ENCODE data around the gene TLNRD1.

TLNRD1 gene

DNA sequence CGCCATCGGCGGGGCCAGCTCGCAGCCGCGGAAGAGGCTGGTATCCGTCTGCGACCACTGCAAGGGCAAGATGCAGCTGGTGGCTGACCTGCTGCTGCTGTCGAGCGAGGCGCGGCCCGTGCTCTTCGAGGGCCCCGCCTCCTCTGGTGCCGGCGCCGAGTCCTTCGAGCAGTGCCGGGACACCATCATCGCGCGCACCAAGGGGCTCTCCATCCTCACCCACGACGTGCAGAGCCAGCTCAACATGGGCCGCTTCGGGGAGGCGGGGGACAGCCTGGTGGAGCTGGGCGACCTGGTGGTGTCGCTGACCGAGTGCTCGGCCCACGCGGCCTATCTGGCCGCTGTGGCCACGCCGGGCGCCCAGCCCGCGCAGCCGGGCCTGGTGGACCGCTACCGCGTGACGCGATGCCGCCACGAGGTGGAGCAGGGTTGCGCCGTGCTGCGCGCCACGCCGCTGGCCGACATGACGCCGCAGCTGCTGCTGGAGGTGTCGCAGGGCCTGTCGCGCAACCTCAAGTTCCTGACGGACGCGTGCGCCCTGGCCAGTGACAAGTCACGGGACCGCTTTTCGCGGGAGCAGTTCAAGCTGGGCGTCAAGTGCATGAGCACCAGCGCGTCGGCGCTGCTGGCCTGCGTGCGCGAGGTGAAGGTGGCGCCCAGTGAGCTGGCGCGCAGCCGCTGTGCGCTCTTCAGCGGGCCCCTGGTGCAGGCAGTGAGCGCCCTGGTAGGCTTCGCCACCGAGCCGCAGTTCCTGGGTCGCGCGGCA, 1.8 kb downstream of the TLNRD1 start:
- no peak for DNase-seq

DNA sequence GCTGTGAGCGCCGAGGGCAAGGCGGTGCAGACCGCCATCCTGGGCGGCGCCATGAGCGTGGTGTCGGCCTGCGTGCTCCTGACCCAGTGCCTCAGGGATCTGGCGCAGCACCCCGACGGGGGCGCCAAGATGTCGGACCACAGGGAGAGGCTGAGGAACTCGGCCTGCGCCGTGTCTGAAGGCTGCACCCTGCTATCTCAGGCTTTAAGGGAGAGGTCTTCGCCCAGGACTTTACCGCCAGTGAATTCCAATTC, 2.3 kb downstream of the TLNRD1 start:
- no peak for DNase-seq

DNA sequence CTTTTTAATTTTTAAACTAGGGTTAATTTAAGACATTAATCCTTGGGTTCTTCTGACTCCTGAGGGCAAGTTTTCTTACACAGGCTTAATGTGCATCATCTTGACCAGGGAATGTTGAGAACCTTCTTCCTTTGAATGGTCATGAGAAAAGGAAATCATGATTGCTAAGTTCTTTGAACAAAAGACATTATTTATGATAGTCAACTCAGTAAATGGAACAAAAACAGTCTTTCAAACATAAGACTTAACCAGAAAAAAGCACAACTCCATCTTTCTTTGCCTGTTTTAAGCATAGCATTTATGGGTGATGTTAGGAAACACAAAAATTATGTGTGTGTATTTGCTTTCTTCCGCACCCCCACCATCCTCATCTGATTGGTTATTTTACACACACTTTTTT, 5.4 kb downstream of the TLNRD1 start:
- DNase-seq: no peak

DNA sequence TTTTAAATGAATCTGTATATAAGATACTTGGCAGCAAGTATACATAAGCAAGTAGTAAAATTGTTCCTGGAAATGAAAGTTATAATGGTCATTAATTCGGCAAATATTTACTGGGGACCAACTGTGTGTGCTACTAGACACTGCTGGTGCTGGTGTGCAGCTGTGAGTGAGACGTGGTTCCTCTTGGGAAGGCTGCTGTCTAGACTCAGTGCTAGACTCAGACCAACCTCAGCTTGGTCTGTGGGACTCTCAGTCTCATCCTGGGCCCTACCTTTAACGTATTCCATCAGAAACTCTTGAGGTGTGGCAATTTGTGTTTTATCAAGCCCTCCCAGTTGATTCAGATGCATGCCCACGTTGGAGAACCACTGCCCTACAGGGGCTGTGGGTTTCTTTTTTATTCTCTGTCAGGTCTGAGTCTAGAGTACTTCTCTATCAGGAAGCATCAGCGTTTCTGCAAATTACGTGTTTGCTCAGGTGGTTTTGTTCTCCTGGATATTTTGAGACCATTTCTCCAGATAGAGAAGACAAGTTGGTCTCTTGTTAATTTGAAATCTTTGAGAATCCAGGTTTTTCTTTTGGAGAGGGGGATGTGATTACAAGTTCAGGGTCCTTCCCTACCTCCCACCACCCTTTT, 6.8 kb downstream of the TLNRD1 start:
- no peak for DNase-seq

DNA sequence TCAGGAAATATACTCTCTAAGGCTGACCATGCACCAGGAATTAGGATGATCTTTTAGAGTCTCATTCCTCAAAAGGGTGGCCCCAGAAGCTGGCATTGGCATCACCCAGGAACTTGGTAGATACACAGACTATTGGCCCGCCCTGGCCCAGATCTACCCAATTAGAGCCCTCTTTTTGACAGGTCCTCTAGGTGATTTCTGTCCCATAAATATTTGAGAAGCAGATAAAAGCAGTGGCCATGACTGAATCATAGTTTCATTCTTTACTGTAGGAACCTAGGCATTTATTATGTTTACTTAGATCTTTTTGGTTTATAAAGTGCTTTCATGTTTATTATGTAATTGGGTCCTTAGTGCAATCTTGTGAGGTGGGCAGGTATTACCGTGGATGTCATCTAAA, 7.6 kb downstream of the TLNRD1 start:
- DNase-seq: no peak

DNA sequence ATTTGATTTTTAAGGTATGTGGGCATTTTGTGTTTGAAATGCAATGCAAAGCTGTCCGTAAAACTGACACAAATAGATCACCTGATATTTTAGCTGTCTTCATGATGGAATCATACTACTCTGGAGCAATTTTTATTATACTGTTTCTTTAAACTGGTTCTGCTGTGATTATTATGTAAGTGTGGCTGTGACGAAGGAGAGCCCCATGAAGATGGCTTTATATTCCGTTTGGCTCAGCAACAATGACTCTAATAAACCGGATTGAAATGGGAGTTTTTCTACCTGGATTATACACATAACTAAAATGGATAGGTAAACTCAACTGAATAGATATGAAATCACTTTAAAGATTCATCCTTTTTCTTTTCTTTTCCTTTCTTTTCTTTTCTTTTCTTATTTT, 9.4 kb downstream of the TLNRD1 start:
- DNase-seq: no peak

DNA sequence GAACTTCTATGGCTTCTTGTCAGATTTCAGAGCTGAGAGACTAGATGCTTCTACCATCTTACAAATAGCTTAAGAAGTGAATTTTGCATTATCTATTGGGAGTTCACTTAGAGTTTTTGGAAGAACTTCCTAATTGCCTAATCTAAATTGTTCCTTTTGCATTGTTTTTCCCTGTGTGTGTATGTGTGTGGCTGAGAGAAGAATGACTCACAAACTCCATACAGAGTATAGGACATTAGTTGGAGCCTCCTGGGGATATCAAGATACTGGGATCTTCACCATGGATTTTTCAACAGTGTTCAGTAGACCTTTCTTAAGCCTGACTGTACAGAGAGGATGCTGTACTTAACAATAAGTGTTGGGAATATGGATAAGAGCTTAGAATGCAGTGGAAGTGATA, 10.9 kb downstream of the TLNRD1 start:
- no peak for DNase-seq

DNA sequence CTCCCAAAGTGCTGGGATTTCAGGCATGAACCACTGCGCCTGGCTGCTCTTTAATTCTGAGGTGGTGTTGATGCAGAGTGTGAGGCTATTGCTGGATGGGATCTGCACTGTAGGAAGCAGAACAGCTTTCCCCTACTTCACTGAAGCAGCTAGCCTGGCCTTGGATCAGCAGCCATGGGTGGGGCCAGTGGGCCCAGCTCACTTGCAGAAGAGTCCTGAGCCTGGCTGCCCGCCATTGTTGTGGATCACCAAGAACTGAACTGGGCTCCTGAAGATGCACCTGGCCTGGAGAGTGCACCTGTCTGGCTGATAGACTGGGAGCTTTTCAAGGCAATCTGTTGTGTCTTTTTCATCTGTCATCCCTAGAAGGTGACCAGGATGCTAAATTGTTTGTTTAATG, 11.9 kb downstream of the TLNRD1 start:
- DNase-seq: no peak

DNA sequence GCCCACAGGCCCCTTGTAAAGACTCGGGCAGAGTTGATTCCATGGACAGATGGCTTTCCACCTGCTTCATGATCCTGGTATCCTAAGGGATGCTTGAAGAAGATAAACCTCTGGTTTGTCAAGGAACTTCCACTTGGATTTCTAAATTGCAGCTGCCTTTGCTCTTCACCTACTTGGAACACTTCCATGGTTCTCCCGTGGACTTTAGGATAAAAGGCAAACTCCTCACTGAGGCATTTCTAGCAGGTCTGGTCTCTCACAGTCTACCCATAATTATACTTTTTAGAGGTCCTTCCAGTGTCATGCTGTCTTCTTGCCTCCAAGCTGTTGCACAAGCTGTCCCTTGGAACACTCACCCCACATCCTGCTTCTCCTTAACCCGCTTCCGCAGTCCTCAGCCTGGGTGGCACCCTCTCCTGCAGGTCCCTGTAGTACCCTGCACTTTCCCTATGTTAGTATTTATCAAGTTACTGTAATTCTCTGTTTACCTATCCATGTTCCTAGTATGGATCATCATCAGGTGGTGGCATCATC, 12.7 kb downstream of the TLNRD1 start:
- DNase-seq: no peak

DNA sequence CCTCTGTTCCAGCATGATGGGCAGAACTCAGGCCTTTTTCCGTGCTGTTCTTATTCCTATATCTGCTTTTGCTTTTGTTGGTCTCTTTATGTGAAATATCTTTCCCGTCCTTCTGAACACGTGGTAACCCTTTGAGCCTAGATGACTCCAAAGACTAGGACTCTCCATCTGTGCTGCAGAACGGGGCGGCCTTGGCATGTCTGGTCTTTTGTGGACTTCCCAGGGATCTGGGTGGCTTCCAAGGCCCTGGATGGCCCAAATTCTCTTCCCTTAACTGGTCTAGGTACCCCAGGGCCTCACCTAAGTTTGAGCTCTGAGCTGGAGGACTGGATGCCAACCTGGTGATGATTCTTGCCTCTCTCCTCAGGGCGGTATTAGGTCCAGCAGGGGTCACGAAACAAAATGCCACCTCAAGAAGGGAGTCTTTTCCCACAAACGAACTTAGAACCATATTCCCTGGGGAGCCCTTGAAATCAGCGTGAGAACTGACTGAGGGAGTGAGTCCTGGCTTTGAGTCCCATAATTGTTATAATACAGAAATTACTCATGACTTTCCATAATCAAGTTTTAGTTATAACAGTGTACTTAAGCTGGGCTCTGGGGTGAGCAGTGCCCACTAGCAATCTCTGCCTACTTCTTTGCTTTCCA, 13.8 kb downstream of the TLNRD1 start:
- DNase-seq: no peak

DNA sequence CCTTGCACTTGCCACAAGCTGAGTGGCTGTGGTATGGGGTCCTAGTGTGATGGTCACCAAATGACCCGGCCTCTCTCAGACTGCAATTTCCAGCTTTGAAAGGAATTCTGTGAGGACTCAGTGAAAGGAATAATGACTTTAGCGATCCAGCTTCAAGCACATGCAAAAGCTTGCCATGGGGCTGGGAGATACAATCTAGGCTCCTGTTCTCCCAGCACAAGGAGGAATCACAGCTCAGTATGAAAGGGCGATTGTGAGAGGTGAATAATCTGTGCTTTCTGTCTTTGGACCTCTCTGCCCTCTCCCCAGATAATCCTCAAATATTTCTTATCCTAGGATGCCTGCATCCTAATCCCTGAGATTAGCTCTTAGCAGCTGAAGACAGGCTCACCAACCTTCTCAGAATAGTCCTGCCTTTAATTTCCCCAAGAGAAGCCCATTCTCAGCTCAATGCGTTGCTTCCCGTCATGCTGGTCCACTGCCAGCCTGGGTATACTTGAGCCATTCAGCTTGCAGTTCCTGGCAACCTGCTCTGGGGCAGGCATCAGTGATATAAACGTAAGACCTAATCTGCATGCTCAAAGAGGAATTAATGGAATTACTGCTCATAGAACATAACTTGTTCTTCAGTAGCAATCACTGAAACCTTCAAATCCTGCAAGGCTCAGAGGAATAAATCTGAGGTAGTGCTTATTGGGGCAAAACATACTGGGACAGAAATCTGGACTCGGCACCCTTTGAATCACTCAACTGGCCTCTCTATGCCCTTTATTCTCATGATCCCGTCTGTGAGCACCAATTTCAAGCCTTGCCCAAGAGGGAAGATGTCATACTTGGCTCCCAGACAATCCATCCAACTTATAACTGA, 15.1 kb downstream of the TLNRD1 start:
- no peak for DNase-seq

DNA sequence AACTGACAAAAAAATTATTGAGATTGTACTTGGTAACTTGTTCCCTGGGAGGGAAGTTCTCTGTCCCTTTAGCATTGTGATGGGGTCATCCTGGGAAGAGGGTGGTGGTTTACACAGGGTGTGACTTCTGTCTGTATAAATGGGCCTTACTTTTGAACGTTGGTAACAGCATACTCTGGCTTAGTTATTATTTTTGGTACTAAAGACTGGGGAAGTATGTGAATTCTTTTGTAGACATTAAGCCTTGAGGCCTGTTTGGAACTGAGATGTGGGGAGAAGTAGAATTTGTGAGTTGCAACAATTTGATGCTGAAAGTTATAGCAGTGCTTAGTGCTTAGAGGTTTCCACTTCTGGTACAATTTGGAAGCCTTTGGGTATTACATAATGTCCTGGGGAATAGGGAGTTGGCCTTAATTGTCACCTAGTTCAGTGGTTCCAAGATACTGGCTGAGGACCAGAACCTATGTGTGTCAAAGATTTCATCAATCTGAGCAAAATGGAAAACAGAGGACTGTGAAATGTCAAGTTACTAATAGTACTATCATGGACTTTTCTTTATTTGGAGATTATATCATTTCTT, 15.9 kb downstream of the TLNRD1 start:
- DNase-seq: no peak

DNA sequence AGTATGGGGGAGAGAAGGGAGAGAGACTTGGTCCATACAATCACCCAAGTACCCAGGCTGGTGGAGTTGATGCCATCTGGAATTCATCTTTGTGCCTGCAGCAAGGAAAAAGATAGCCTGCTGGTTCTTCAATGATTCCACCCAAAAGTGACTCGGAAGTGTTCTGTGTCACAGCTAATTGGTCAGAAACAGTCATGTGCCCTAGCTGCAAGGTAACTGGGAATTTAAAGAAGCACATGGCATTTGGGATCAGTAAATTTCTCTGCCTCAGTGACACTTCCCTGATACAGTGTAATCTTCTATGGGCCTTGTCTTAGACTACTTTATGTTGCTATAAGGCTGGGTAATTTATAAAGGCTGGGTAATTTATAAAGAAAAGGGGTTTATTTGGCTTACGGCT, 17.5 kb downstream of the TLNRD1 start:
- no peak for DNase-seq

DNA sequence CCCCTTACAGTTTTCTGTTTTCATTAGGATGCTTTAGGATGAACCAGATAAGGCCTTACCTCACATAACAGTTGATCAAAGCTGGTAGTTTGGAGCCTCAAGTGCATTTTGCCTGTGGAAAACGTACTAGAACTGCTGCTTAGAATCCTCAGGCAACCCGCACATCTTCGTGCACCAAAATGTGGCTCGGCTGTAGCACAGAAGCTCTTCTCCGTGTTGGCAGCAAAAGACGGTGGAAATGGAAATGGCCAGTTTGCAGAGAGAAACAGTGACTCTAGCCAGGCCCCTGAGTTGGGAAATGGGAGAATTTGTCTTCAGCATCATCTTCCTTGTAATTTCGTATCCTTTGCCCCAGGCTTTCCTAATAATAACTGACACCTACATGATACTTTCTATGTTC, 20.6 kb downstream of the TLNRD1 start:
- DNase-seq: no peak

DNA sequence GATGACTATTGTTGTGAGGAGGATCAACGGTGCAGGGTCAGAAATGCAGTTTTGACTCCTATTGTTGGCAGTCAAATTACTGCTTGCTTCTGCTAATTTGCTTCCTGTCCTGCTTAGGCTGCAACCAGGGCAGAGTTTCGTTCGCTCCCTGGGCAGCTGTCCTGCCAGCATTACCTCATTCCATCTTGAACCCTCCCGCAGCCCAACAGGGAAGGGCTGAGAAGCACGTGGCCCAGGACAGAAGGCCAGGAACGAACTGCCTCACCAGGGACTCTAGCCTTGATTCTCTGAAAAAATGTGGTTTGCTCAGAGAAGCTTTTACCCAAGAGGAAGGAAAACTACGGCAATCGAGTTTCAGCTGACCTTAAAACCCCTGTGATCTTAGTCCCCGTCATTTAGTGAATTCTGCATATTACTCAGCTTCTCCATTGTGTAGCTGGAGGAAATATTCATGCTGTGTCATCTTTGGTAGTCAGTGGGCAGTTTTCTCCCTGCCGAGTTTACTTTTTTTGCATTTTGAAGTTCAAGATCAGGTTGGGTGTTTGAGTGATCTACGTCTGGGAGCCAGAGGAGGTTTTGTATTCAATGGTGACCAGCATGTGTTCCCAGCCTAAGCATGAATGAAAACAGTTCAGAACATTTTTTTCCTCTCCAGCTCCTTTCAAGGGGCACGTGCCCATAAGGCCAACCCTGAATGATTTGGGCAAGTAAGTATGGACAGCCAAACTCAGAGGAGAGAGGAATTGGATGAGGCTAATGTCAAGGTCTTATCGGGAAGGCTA, 23.0 kb downstream of the TLNRD1 start:
- DNase-seq: no peak

DNA sequence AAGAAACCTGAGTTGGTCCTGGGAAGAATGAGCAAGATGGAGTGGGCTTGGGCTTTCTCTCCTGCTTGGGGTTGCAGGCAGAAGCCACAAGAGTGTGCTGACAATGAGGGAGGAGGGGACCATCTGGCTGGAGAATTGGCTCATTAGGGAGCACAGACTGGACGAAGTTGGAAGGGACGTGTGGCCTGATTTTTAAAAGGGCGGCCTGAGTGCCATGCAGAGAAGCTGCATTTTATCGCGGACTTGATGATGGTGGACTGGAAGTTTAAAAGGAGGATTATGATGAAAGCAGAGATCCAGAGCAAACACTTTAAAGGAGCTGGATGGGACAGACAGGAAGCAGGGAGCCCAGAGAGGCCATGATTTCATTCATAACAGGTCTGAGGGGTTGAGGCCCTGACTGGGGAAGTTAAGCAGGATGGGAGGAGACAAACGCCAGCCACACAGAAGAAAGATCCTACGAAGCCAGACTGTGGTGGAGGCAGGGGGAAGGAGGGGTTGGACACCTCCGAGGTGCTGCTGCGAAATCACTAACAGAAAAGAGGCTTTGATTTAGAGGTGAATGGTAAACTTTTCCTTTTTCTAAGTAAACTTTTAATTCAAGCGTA, 23.6 kb downstream of the TLNRD1 start:
- no peak for DNase-seq

DNA sequence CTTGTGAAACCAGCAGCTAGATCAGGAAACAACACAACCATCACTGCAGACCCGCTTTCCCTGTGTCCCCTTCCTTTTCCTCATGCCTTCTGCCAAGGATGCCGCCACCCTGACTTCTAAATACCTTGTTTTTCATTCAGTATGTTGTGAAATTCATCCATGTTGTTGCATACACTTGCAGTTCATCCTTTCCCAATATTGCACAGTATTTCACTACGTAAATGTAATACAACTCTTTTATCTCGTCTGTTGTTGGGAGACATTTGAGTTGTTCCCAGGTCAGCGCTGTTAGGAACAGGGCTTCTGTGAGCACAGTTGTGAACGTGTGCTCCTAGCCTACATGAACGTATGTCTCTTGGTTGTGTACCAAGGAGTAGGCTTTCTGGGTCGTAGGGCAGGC, 24.2 kb downstream of the TLNRD1 start:
- no peak for DNase-seq

DNA sequence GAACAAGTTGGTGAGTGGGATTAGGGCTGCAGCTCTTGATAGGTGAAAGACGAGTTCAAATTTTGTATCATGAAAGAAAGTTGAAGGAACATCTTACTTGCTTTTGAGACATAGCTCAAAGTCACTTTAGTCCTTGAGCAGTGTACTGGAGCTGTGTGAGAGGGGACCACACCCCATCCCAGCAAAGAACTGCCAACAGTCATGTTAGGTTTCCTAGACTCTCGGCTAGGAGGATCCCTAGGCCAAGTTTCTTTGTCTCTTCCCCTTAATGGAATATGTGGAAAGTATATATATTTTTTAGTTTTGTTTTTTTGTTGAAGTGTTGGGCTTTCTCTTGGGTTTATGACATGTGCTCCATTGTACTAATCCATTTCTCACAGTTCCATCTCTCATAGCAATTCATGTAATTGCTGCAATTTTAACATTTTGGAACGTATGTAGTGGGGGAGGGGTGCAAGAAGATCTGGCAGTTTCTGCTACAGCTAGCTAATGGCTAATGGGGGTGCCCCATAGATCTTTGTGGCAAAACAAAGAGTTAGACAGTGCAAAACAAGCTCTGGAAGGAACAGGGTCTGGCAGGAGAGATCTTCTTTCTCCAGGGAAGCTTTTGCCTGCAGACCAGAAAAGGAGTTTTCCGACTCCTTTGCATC, 25.1 kb downstream of the TLNRD1 start:
- DNase-seq: no peak

DNA sequence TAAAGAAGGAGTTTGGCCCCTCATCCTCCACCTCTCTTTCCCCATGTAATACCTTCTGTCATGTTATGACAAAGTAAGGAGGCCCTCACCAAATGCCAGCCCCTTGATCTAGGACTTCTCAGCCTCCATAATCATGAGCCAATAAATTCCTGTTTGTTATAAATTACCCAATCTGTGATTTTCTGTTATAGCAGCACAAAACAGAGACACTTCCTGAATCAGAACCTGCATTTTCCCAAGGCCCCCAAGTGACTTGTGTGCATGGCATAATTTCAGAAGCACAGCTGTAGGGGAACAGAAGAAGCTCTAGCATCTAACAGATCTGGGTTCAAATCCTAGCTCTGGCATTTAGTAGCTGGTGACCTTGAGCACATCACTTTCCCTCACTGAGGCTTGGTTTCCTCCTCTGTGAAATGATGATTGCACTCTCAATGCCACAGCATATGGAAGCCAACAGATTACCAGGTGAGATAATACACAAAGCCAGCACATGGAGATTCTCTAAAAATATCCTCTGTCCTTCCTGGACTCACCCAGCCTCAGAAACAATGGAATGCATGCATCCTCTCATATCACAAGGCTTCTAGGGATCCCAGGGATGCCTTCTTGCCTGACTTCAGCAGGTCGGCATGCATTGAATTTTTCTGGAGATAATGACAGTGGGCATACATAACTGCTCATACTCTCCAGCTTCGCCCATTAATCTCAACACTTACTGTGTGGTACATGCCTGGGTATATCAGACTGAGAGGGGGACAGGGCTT, 26.3 kb downstream of the TLNRD1 start:
- DNase-seq: no peak

All from CD4-positive, alpha-beta T cell treated with Interleukin-17A for 4 hours (primary cell).